Erythroblast (primary cell): ENCODE measurements around the gene LMAN1.

Source experiments
- GATA1 ChIP-seq: IDR thresholded peaks from 2 replicates; pipeline ENCODE4 v1.6.1; 2011; ENCODE audit warnings: low read depth, mild to moderate bottlenecking, control low read depth, low read length, moderate library complexity
- POLR2A ChIP-seq: IDR thresholded peaks from 2 replicates; pipeline ENCODE4 v1.6.1; 2011; ENCODE audit warnings: mild to moderate bottlenecking, low read length

GRCh38 chr18:59279722-59280121 is 79.3 kb downstream of the LMAN1 start:
- TF ChIP-seq GATA1 = no peak
- TF ChIP-seq POLR2A = no peak
